HFF-Myc (cell line): ENCODE measurements around the gene PKN3.
A peak's percentile ranks its signal among the peaks of the same experiment; 100 is the strongest.
"Not testable (repeated sequence)": the region's sequence is repeated elsewhere in the genome, so short reads cannot be mapped to it uniquely, and the experiment has no call there.

Source experiments
- DNase-seq: peaks from one replicate; pipeline ENCODE4 v3.0.0-alpha.2; 2011; ENCODE audit warnings: low read depth; ENCODE audit errors: extremely low read depth
- H3K4me3 ChIP-seq: replicated peaks from 2 replicates; pipeline ENCODE4 v1.5.1; 2011; ENCODE audit warnings: low read depth, mild to moderate bottlenecking, control low read depth, low read length
- TF ChIP-seq, protein P1 (sequence below): IDR thresholded peaks from 2 replicates; pipeline ENCODE4 v1.5.1; 2012; ENCODE audit warnings: mild to moderate bottlenecking, low read depth, low read length, control low read depth; ENCODE audit errors: missing control alignments

The PKN3 gene

GRCh38 chr9:128685636-128686489 lies 16.4 kb upstream of the PKN3 start:
- H3K4me3 ChIP-seq, result peak overlapping the region; percentile 69
- TF ChIP-seq, protein P1, sequence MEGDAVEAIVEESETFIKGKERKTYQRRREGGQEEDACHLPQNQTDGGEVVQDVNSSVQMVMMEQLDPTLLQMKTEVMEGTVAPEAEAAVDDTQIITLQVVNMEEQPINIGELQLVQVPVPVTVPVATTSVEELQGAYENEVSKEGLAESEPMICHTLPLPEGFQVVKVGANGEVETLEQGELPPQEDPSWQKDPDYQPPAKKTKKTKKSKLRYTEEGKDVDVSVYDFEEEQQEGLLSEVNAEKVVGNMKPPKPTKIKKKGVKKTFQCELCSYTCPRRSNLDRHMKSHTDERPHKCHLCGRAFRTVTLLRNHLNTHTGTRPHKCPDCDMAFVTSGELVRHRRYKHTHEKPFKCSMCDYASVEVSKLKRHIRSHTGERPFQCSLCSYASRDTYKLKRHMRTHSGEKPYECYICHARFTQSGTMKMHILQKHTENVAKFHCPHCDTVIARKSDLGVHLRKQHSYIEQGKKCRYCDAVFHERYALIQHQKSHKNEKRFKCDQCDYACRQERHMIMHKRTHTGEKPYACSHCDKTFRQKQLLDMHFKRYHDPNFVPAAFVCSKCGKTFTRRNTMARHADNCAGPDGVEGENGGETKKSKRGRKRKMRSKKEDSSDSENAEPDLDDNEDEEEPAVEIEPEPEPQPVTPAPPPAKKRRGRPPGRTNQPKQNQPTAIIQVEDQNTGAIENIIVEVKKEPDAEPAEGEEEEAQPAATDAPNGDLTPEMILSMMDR, result no peak

DNA sequence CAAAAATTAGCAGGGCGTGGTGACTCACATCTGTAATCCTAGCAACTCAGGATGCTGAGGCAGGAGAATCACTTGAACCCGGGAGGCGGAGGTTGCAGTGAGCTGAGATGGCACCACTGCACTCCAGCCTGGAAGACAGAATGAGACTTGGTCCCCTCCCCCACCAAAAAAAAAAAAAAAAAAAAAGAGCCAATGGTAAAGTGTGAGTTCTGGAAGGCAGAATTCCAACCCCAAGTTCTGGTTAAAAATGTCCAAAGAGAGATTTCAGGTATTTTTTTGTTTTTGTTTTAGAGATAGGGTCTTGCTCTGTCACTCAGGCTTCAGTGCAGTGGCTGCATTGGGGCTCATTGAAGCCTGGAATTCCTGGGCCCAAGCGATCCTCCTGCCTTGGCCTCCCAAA lies 14.8 kb upstream of the PKN3 start:
- H3K4me3 ChIP-seq, result no peak overlapping the region
- TF ChIP-seq, protein P1, result no peak
- no peak for DNase-seq

More at GRCh38 chr9:128685636-128686489, 16.4 kb upstream of the PKN3 start:
- no peak for DNase-seq

DNA sequence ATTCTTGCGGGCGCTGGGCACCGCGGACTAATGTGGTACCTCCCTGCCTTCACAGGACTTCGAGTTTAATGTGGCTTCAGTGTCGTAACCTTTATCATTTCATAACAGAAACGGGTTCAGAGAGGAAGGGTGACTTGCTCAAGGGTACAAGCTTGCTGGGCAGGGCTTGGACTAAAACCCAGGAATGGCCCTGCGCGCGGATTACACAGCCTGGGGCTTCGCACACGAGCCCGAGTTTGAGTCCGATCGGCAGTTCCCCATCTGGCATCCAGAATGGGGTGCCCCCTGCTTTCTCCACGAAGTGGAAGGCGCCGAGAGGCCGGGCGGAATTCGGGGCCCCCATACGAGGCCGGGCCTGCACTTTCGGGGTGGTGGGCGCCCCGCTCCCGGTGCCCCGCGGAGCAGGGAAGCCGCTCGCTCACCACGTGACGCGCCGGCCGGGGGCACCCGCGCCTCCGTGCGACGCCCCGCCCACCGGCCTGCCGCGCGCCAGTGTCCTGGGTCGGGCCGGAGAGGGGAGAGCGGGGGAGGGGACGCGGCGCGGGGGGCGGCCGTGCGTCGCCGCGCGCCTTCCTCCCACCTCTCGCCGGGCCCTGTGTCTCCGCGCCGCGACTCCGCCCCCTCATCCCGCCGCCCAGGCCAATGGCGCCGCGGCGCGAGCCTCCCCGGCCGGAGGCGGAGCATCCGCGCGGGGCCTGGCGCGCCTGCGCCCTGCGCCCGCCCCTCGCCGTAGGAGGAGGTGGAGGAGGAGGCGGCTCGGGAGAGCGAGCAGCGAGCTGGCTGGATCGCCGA lies 13.6 kb upstream of the PKN3 start, which contains the start of gene SET:
Gene SET (plus strand): TSS at position 722 of the 792 bp plus-strand sequence. CDS start 361 bp downstream, outside the sequence.
- DNase-seq, result peak; percentile 61
- TF ChIP-seq, protein P1, result no peak
- peak within 1 kb of the TSS; percentile 99 for H3K4me3 ChIP-seq

DNA sequence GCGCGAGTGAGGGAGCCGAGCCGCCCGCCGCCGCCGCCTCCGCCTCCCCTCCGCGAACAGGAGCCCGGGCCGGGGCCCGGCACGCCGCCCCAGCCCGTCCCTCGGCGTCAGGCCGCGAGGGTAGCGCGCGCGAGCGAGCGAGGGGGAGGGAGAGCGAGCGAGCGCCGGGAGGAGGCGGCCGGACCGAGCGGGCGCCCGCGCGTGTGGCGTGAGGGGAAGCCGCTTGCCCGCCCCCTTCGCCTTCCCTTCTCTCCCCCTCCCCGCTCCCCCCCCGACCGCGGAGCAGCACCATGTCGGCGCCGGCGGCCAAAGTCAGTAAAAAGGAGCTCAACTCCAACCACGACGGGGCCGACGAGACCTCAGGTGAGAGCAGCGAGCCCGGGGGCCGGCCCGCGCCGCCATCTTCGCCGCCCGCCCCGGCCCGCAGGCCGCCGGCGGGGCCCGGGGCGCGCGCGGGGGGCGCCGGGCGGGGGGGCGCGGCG lies 13.0 kb upstream of the PKN3 start:
- DNase-seq, result no peak
- peak overlapping the region; percentile 47 for H3K4me3 ChIP-seq
- TF ChIP-seq, protein P1, result no peak

- DNase-seq, result no peak
- peak overlapping the region; percentile 99 for H3K4me3 ChIP-seq
- TF ChIP-seq, protein P1, result no peak
These were observed 12.3 kb upstream of the PKN3 start for GRCh38 chr9:128689820-128690683.

- DNase-seq, result no peak
- TF ChIP-seq, protein P1, result no peak
- H3K4me3 ChIP-seq, result peak overlapping the region; percentile 99
These were observed 11.6 kb upstream of the PKN3 start for GRCh38 chr9:128690684-128691034.

GRCh38 chr9:128693738-128694137 lies 8.6 kb upstream of the PKN3 start:
- H3K4me3 ChIP-seq, DNase-seq: not testable (repeated sequence)
